Testis (tissue), 3 donors: ENCODE measurements around the gene TIAM2. TPM values are rescaled to one million over a fixed set of nuclear protein-coding genes. Genes with fewer than 3 reads are reported as not detected.

ENCODE experiments used
- DNase-seq: peaks from one replicate; pipeline ENCODE4 v3.0.0-alpha.2; 2019
- H3K27ac ChIP-seq, 2 donors: fragments of 200-600 bp; sonication (generic); one replicate each; pipeline ENCODE4 v1.5.1; 2019
- H3K27me3 ChIP-seq: fragments of 200-600 bp; sonication (generic); one replicate; pipeline ENCODE4 v1.5.1; 2019
- H3K36me3 ChIP-seq: fragments of 200-600 bp; sonication (generic); one replicate; pipeline ENCODE4 v1.5.1; 2017; ENCODE audit warnings: low read depth; ENCODE audit errors: missing control alignments
- H3K4me1 ChIP-seq: fragments of 200-600 bp; sonication (generic); one replicate; pipeline ENCODE4 v1.5.1; 2019
- H3K4me3 ChIP-seq, 2 donors: fragments of 200-600 bp; sonication (generic); one replicate each; pipeline ENCODE4 v1.5.1; 2017 to 2019
- H3K9me3 ChIP-seq: fragments of 200-600 bp; sonication (generic); one replicate; pipeline ENCODE4 v1.5.1; 2017
- CTCF ChIP-seq, 3 experiments: fragments of 450-650 bp in 2 of 3; fragments of 200-600 bp in 1 of 3; sonication (generic) in 1 of 3; IDR thresholded peaks; one replicate each; pipeline ENCODE4 v1.5.1; 2016 to 2019; ENCODE audit warnings: antibody characterized with exemption in 3 of 3, mild to moderate bottlenecking in 2 of 3, moderate library complexity in 1 of 3
- POLR2A ChIP-seq: fragments of 450-650 bp; IDR thresholded peaks from one replicate; pipeline ENCODE4 v1.6.1; 2017; ENCODE audit warnings: antibody characterized with exemption, mild to moderate bottlenecking, moderate library complexity
- WGBS, 2 donors: methylation state at CpG; one replicate each; pipeline ENCODE4 v1.1.5; 2018; 5-methylcytosine and 5-hydroxymethylcytosine counted together
- intact Hi-C: fragments of 100-400 bp; cut with DNase I; formaldehyde crosslinking; loops from one replicate; pipeline ENCODE4 v1.15.1; 2023; ENCODE audit warnings: low total_unique reads
- polyA plus RNA-seq: library from polyadenylated mRNA; stranded (reverse); fragments of 350-450 nt; fragmentation: Illumina TruSeq; extraction: RNeasy Lipid Tissue Mini Kit (QIAGEN cat#74804); gene quantifications from one replicate; pipeline ENCODE4 v1.2.3, GENCODE V29; 2014; ENCODE audit warnings: low read depth, low replicate concordance; ENCODE audit not compliant: insufficient read depth
- total RNA-seq, 2 donors: library from RNA; depleted of rRNA; stranded (reverse); fragments of >200 nt; gene quantifications; one replicate each; pipeline ENCODE4 v1.2.3, GENCODE V29; 2016

TIAM2 gene
- total and polyA plus RNA-seq, 3 donors from 2014 or later: 22.7 to 43.8 (median 38.0) TPM

GRCh38 chr6:155121294-155121693, 126.2 kb downstream of the TIAM2 start:
- Histone ChIP-seq H3K36me3 (no peaks in the 10 kb centered on the region), H3K4me3 (no peak overlapping the region), H3K27me3 (no peaks in the 10 kb centered on the region), H3K27ac (no peak overlapping the region), H3K9me3 (no peaks in the 10 kb centered on the region), H3K4me1 (no peaks in the 10 kb centered on the region)
- no peak for DNase-seq
- no peak for TF ChIP-seq POLR2A
- no peak for TF ChIP-seq CTCF (IDR thresholded peaks at IDR 0.05)
- intact Hi-C loops: no loop called here
- 63 to 73% methylated on average over 4 of the region's 4 CpGs for WGBS, 2 donors

GRCh38 chr6:155121699-155122098, 126.6 kb downstream of the TIAM2 start:
- intact Hi-C loops: no loop called here
- Histone ChIP-seq H3K4me1 (no peaks in the 10 kb centered on the region), H3K27ac (no peak overlapping the region), H3K36me3 (no peaks in the 10 kb centered on the region), H3K9me3 (no peaks in the 10 kb centered on the region), H3K4me3 (no peak overlapping the region), H3K27me3 (no peaks in the 10 kb centered on the region)
- WGBS, 2 donors: 45 to 56% methylated on average over 11 of the region's 11 CpGs
- TF ChIP-seq POLR2A (no peak), CTCF (IDR thresholded peaks at IDR 0.05) (no peak)
- no peak for DNase-seq

- Histone ChIP-seq H3K27ac (no peak overlapping the region), H3K4me3 (no peak overlapping the region), H3K36me3 (no peaks in the 10 kb centered on the region), H3K27me3 (no peaks in the 10 kb centered on the region), H3K4me1 (no peaks in the 10 kb centered on the region), H3K9me3 (no peaks in the 10 kb centered on the region)
- no peak for TF ChIP-seq POLR2A
- TF ChIP-seq CTCF (IDR thresholded peaks at IDR 0.05): no peak
- intact Hi-C loops: no loop called here
- no peak for DNase-seq
- 89 to 93% methylated on average over 6 of the region's 6 CpGs for WGBS, 2 donors
Observed at GRCh38 chr6:155122199-155122950, 127.3 kb downstream of the TIAM2 start.

- Histone ChIP-seq H3K36me3 (no peaks in the 10 kb centered on the region), H3K9me3 (no peaks in the 10 kb centered on the region), H3K4me3 (no peak overlapping the region), H3K27me3 (no peaks in the 10 kb centered on the region), H3K27ac (no peak overlapping the region), H3K4me1 (no peaks in the 10 kb centered on the region)
- no peak for DNase-seq
- intact Hi-C loops: no loop called here
- TF ChIP-seq POLR2A: no peak
- no peak for TF ChIP-seq CTCF (IDR thresholded peaks at IDR 0.05)
- WGBS, 2 donors: 94 to 96% methylated on average over 10 to 11 of the region's 11 CpGs
Observed at GRCh38 chr6:155123520-155123919, 128.4 kb downstream of the TIAM2 start.

GRCh38 chr6:155125906-155126305, 130.8 kb downstream of the TIAM2 start:
- H3K4me3 ChIP-seq: no peak overlapping the region
- no peaks in the 10 kb centered on the region for H3K9me3 ChIP-seq
- 90 to 95% methylated on average over 2 of the region's 2 CpGs for WGBS, 2 donors
- H3K27ac ChIP-seq: no peak overlapping the region
- DNase-seq: no peak
- H3K36me3 ChIP-seq: no peaks in the 10 kb centered on the region
- intact Hi-C loops: no loop called here
- no peaks in the 10 kb centered on the region for H3K27me3 ChIP-seq
- TF ChIP-seq CTCF (IDR thresholded peaks at IDR 0.05) (no peak), POLR2A (no peak)
- H3K4me1 ChIP-seq: no peaks in the 10 kb centered on the region
